MM.1S (cell line): ENCODE measurements around the gene CMTM8.

Experiments
- DNase-seq: peaks from one replicate; pipeline ENCODE4 v3.0.0-alpha.2; 2015
- H2AFZ ChIP-seq: fragments of 300-600 bp; sonication (generic); 2 replicates; pipeline ENCODE4 v1.6.0; 2016; ENCODE audit warnings: antibody characterized with exemption, low read length
- H3F3A ChIP-seq: fragments of 300-600 bp; sonication (generic); 2 replicates; pipeline ENCODE4 v1.6.1; 2016; ENCODE audit warnings: mild to moderate bottlenecking, antibody characterized with exemption, low read length, moderate library complexity, mixed read lengths; ENCODE audit not compliant: insufficient read depth
- H3K27ac ChIP-seq: fragments of 300-600 bp; sonication (generic); 2 replicates; pipeline ENCODE4 v1.5.1; 2016; ENCODE audit warnings: mild to moderate bottlenecking, low read length
- H3K27me3 ChIP-seq: fragments of 300-600 bp; sonication (generic); replicated peaks from 2 replicates; pipeline ENCODE4 v1.6.0; 2016; ENCODE audit warnings: low read length; ENCODE audit not compliant: insufficient read depth
- H3K36me3 ChIP-seq: fragments of 300-600 bp; sonication (generic); replicated peaks from 2 replicates; pipeline ENCODE4 v1.6.1; 2016; ENCODE audit warnings: mild to moderate bottlenecking, low read length, mixed read lengths; ENCODE audit not compliant: insufficient read depth
- H3K4me1 ChIP-seq: fragments of 300-600 bp; sonication (generic); 2 replicates; pipeline ENCODE4 v1.6.1; 2016; ENCODE audit warnings: low read length, mixed read lengths
- H3K4me2 ChIP-seq: fragments of 300-600 bp; sonication (generic); 2 replicates; pipeline ENCODE4 v1.6.0; 2016; ENCODE audit warnings: low read depth, low read length
- H3K4me3 ChIP-seq: fragments of 300-600 bp; sonication (generic); 2 replicates; pipeline ENCODE4 v1.5.1; 2016; ENCODE audit warnings: low read length, mixed read lengths
- H3K79me2 ChIP-seq: fragments of 300-600 bp; sonication (generic); 2 replicates; pipeline ENCODE4 v1.6.1; 2016; ENCODE audit warnings: mixed run types, low read length, mixed read lengths
- H3K9ac ChIP-seq: fragments of 300-600 bp; sonication (generic); 2 replicates; pipeline ENCODE4 v1.6.1; 2016; ENCODE audit warnings: low read length, mixed read lengths
- H3K9me2 ChIP-seq: fragments of 300-600 bp; sonication (generic); replicated peaks from 2 replicates; pipeline ENCODE4 v1.6.1; 2016; ENCODE audit warnings: mild to moderate bottlenecking, low read length, mixed read lengths; ENCODE audit not compliant: insufficient read depth
- H3K9me3 ChIP-seq: fragments of 300-600 bp; sonication (generic); replicated peaks from 2 replicates; pipeline ENCODE4 v1.6.1; 2016; ENCODE audit warnings: mild to moderate bottlenecking, low read length, mixed read lengths; ENCODE audit not compliant: insufficient read depth
- H4K20me1 ChIP-seq: fragments of 300-600 bp; sonication (generic); 2 replicates; pipeline ENCODE4 v1.6.1; 2016; ENCODE audit warnings: mild to moderate bottlenecking, low read length, moderate library complexity, mixed read lengths; ENCODE audit not compliant: insufficient read depth
- CTCF ChIP-seq: fragments of 300-600 bp; sonication (generic); IDR thresholded peaks from 2 replicates; pipeline ENCODE4 v1.5.1; 2016; ENCODE audit warnings: antibody characterized with exemption, low read length, mixed read lengths
- EZH2 ChIP-seq: fragments of 300-600 bp; sonication (generic); optimal IDR thresholded peaks from 2 replicates; pipeline ENCODE3; 2017; ENCODE audit warnings: low read depth, mild to moderate bottlenecking, antibody characterized with exemption, low read length, mixed read lengths
- EZH2phosphoT487 ChIP-seq: fragments of 300-600 bp; sonication (generic); IDR thresholded peaks from 2 replicates; pipeline ENCODE4 v1.6.1; 2018; ENCODE audit warnings: antibody characterized with exemption, low read length

CMTM8 gene

DNA sequence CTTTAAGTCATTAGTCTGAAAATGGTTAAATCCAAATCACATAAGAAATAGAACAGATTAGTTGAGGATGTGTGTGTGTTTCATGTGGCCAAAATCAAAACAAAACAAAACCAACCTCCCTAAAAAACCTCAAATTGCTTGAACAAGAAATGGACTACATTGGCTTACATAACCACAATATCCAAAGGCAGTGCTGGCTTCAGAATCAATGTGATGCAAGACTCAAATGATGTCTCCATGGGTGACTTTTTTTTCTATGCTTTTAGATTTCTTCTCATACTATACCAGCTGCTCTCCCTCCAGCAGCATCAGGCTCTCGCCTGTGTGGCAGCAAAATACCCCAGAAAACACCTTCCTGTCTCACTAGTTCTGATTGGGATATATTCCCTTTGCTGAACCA, 36.0 kb upstream of the CMTM8 start:
- no peaks in the 10 kb centered on the region for H3K4me1 ChIP-seq
- H3F3A ChIP-seq: no peaks in the 10 kb centered on the region
- no peak overlapping the region for H3K4me2 ChIP-seq
- H3K9ac ChIP-seq: no peak overlapping the region
- H3K79me2 ChIP-seq: no peaks in the 10 kb centered on the region
- DNase-seq: no peak
- no peaks in the 10 kb centered on the region for H3K9me2 ChIP-seq
- no peak overlapping the region for H2AFZ ChIP-seq
- H3K36me3 ChIP-seq: no peaks in the 10 kb centered on the region
- H3K9me3 ChIP-seq: no peaks in the 10 kb centered on the region
- no peak for TF ChIP-seq EZH2phosphoT487
- no peak for TF ChIP-seq CTCF
- TF ChIP-seq EZH2: no peak
- H3K27me3 ChIP-seq: no peaks in the 10 kb centered on the region
- no peak overlapping the region for H3K4me3 ChIP-seq
- H4K20me1 ChIP-seq: no peaks in the 10 kb centered on the region
- H3K27ac ChIP-seq: no peak overlapping the region

DNA sequence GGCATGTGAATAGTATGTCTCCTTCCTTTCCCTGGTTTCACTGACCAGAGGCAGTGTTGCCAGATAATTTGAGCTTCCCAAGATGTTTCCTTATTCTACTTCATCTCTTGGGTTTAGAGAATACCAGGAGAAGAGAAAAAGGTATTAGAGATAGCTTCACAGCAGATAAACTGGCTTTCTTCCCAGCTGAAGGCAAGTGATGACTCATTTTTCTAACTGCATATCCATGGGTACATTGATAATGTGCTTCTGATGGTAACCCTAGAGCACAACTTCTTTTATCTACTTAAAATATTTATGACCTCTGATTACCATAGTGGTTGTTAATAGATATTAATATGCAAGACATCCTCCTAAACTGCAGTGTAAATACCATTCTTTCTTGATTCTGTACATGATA, 34.6 kb upstream of the CMTM8 start:
- no peak overlapping the region for H3K27ac ChIP-seq
- TF ChIP-seq EZH2phosphoT487 (no peak), EZH2 (no peak), CTCF (no peak)
- H3K27me3 ChIP-seq: no peaks in the 10 kb centered on the region
- no peaks in the 10 kb centered on the region for H3F3A ChIP-seq
- H3K9ac ChIP-seq: no peak overlapping the region
- H3K79me2 ChIP-seq: no peaks in the 10 kb centered on the region
- H3K4me3 ChIP-seq: no peak overlapping the region
- no peak overlapping the region for H3K4me2 ChIP-seq
- no peaks in the 10 kb centered on the region for H3K36me3 ChIP-seq
- no peaks in the 10 kb centered on the region for H4K20me1 ChIP-seq
- H3K9me2 ChIP-seq: no peaks in the 10 kb centered on the region
- no peaks in the 10 kb centered on the region for H3K4me1 ChIP-seq
- DNase-seq: no peak
- no peak overlapping the region for H2AFZ ChIP-seq
- H3K9me3 ChIP-seq: no peaks in the 10 kb centered on the region

DNA sequence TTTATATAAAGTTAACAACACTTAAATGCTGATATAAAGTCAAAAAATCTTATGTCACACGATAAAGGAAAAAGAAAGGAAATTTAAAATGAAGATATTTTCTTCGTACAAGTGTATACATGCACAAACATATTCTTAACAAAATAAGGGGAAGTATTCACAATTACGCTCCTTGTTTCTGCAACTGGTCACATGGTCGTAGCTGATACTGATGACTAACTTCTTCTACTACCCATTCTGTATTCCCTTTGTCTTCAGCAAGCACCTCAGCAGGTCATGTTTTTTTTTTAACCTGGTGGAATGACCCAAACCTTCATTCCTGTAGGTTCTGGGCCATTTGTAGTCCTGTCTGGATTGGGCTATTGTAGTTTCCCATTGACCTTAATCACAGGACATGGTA, 30.0 kb upstream of the CMTM8 start:
- Histone ChIP-seq H4K20me1 (no peaks in the 10 kb centered on the region), H3K4me1 (no peaks in the 10 kb centered on the region), H3F3A (no peaks in the 10 kb centered on the region), H3K36me3 (no peaks in the 10 kb centered on the region), H3K9me3 (no peaks in the 10 kb centered on the region), H3K27me3 (no peaks in the 10 kb centered on the region), H3K27ac (no peak overlapping the region), H2AFZ (no peak overlapping the region), H3K4me3 (no peak overlapping the region), H3K9ac (no peak overlapping the region), H3K9me2 (no peaks in the 10 kb centered on the region), H3K79me2 (no peaks in the 10 kb centered on the region), H3K4me2 (no peak overlapping the region)
- no peak for TF ChIP-seq EZH2phosphoT487
- TF ChIP-seq CTCF: no peak
- no peak for TF ChIP-seq EZH2
- no peak for DNase-seq
